ENCODE data around the gene TEKT5.

TEKT5 gene

DNA sequence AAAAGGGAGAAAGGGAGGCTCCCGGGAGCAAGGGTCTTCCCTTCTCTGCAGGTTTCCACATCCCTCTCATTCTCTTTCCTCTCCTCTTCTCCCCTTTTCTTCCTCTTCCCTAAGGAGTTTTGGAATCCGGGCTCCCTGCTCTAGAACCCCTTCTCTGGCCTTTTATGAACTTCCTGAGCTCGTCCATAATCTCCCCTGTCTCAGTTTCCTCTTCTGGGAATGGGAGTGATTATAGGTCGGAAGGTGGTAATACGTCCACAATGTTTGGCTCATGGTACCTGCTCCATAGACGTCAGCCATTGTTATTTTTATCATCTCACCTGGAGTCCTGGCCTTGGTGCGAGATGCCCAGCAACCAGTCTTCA, 113.9 kb downstream of the TEKT5 start:
- DNase-seq (ENCODE audit: low read depth in 2 of 2, low spot score in 1 of 2): no peak

DNA sequence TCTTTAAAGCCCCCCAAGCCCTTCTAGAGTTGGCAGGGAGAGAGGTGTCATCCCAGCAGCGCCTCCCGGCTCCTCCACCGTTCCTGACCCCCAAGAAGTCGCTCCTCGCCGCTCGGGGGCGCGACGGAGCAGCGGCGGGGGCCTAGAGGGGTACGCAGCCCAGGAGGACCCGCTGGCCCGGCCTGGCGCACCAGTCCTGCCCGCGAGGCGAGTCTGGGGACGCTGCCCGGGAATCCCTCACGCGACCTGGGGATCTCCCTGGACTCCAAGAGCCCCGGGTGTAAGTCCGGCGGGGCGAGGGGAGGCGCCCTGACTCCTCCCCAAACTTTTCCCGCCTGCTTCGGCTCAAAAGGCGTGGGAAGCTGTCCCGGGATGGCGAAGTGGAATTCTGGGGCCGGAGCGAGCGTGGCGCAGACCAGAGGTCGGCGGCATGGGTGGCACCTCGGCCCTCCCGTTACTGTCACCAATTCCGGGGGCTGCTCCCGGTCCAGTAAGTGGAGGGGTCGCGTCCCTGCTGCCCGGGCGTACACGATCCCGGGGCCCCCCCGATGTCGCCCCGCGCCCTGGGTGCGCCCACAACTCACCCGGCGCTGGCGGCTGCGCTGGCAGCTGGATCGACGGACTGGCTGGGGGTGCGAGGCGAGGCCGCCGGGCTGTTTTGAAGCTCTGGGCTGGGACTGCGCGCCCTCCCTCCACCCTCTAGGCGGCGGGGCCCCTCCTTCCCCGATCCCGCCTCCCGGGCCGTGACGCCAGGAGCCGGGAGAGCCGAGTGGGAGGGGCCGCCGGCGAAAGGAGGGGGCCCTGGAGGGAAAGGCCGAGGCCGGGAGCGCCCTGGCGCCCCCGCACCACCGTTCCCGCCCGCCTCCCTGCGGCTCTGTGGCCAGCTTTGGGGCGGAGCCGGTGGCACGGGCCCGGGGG, 114.5 kb downstream of the TEKT5 start, which contains the start of gene EMP2:
Gene EMP2 (minus strand): TSS at position 634 of the 918 bp plus-strand sequence. CDS start 32,981 bp downstream, outside the sequence.
- no peak for DNase-seq (ENCODE audit: low read depth in 2 of 2, low spot score in 1 of 2)

DNA sequence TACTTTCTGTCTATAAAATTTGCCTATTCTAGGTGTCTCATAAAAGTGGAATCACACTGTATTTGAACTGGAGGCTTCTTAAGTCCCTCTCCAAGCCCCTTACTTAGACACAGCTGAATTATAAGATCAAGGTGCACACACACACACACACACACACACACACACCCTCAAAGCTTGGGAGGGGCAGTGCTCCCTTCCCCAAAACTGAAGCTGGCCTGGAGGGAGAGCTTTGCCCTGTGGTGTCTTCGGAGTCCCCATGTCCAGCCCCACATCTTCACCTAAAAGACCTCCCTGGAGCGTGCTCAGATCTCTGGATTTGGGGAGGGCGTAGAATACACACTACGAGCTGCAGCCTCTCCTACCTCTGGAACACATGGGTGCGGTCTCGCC, 115.2 kb downstream of the TEKT5 start:
- no peak for DNase-seq (ENCODE audit: low read depth in 2 of 2, low spot score in 1 of 2)

DNA sequence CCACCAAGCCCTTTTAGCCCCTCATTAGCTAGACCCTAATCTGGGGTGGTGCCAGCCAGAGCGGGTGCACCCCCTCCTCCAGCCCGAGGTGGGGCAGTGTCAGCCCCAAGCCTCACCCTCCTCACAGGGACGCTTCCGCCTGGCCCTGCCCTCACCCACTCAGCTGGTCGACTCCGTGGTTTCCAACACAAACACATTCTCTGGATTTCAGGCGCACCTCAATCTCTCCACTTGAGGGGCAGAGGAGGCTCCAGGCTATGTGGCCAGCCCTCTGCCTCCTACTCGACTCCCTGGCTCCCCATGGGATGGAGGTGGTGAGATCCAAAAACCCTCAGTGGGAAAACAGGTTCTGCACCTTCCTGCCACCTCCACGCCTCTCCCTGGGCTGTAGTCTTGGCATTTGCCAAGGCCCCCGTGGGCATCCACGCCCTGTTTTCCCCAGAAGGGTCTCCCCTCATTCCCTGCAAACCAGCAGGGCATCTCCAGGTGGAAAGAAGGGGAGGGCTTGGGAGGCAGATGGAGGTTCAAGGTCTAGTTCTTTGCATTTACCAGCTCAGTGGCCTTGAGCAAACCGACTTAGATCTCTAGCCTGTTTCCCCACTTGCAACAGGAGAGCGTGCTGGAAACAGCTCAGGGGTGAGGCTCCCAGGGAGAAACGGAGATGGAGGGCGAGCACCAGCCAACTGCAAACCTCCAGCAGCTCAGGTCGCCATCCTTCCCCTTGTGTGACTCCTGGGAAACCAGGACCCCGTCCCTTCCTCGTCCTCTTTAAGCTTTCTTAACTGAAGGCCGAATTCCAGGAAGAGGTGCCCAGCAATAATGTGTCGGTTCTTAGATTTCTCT, 116.0 kb downstream of the TEKT5 start:
- no peak for DNase-seq (ENCODE audit: low read depth in 2 of 2, low spot score in 1 of 2)
